Calu3 (cell line): ENCODE data around the gene ITGB4. TPM values are rescaled to one million over a fixed set of nuclear protein-coding genes. Genes with fewer than 3 reads are reported as not detected.

ENCODE experiments used
- Bru-seq: library from RNA; stranded (reverse); fragments of 400-500 nt; gene quantifications from one replicate; lab custom pipeline; 2021; lab: Mats Ljungman, UMichigan
- BruChase-seq, 2 experiments: library from RNA; stranded (reverse); fragments of 400-500 nt; gene quantifications; one replicate each; lab custom pipeline; 2021; lab: Mats Ljungman, UMichigan
- BruUV-seq: library from RNA; stranded (reverse); fragments of 400-500 nt; replicated peaks from 2 replicates; lab custom pipeline; 2021; lab: Mats Ljungman, UMichigan
- CTCF ChIA-PET: fragments of 300-600 bp; sonication (Branson Sonifier 250); formaldehyde crosslinking; loops from one replicate; lab custom pipeline; 2022; ENCODE audit warnings: antibody characterized with exemption; lab: Charles Lee
- DNase-seq: peaks from one replicate; pipeline ENCODE4 v3.0.0; 2022
- H3K27ac Mint-ChIP-seq: one replicate; pipeline ENCODE4 v1.8.0; 2022; ENCODE audit warnings: mixed read lengths; ENCODE audit not compliant: unreplicated experiment
- H3K27me3 Mint-ChIP-seq: one replicate; pipeline ENCODE4 v1.8.0; 2022; ENCODE audit warnings: mixed read lengths; ENCODE audit not compliant: unreplicated experiment
- H3K36me3 Mint-ChIP-seq: one replicate; pipeline ENCODE4 v1.8.0; 2022; ENCODE audit warnings: mild to moderate bottlenecking, moderate library complexity, mixed read lengths; ENCODE audit not compliant: insufficient read depth, unreplicated experiment
- H3K4me1 Mint-ChIP-seq: one replicate; pipeline ENCODE4 v1.8.0; 2022; ENCODE audit warnings: mild to moderate bottlenecking, low read depth, mixed read lengths; ENCODE audit not compliant: unreplicated experiment
- H3K4me3 Mint-ChIP-seq: one replicate; pipeline ENCODE4 v1.8.0; 2022; ENCODE audit warnings: mild to moderate bottlenecking, low read depth, moderate library complexity, mixed read lengths; ENCODE audit not compliant: unreplicated experiment
- H3K9me3 Mint-ChIP-seq: one replicate; pipeline ENCODE4 v1.8.0; 2022; ENCODE audit warnings: low read depth, mixed read lengths; ENCODE audit not compliant: unreplicated experiment
- CTCF ChIP-seq: fragments of 200-600 bp; IDR thresholded peaks from one replicate; pipeline ENCODE4 v1.8.0; 2022; ENCODE audit warnings: antibody characterized with exemption; ENCODE audit not compliant: unreplicated experiment
- intact Hi-C: fragments of 100-400 bp; cut with micrococcal nuclease; formaldehyde crosslinking; loops from one replicate; pipeline ENCODE4 v1.10.0; 2022; ENCODE audit not compliant: unreplicated experiment
- long read RNA-seq: library from polyadenylated mRNA; stranded (forward); transcript quantifications from one replicate; pipeline ENCODE4 v2.0.0, GENCODE V29; 2022
- total RNA-seq: library from RNA; stranded (reverse); gene quantifications from 2 replicates; pipeline ENCODE4 v1.2.3, GENCODE V29; 2022

Gene ITGB4
- total RNA-seq (253 and 301 TPM in 2 replicates), Bru-seq, nascent RNA (percentile 78 among the genes with signal in this experiment), BruChase-seq, experiment 1, labeled RNA remaining after a 6-hour chase (percentile 88 among the genes with signal in this experiment), BruChase-seq, experiment 2, labeled RNA remaining after a 2-hour chase (percentile 85 among the genes with signal in this experiment)
- long read RNA-seq, full-length matches to known transcripts: 15 of 122 reads
- long read RNA-seq, partial matches to known transcripts: 95 of 122 reads
- long read RNA-seq, other reads (novel, unspliced or antisense): 12 of 122 reads

DNA sequence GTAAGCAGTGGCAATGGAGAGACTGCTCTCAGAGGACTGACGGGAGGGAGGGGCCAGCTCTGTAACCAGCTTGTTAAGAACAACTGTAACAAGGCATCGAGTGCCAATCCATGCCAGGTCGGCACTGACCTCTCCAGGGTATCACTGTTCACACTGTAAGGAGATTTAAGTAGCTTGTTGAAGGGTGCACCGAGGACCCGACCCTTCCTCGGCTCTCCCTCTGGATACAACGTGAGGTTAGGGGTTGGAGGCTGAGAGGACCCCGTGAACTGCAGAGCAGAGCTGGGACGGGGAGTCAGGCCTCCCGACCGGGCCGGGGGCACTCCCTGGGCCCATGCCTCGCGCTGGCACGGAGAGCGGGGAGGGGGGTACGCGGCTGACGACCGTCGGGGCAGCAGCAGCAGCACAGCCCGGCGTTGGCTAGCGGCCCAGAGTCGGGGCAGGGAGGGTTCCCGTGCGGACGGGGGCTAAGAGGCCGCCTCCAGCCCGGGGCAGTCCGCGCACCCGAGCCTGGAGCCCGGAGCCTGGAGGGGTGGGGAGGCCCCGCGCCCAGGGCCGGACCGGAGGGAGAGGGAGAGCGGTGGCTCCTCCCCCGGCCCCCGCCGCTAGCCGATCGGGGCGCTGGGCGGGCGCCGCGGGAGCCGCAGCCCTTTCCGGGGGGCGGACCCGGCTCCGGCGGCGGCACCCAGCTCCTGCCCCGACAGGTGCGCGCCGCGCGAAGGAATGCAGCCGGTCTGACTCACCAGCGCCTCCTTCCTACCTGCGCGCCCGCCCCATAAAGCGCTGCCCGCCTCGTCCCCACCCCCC, at the start of gene ITGB4:
ITGB4 (plus strand) TSS at position 804 of the 807 bp plus-strand sequence. CDS start 3,245 bp downstream, outside the sequence.
- peak; percentile 95 for DNase-seq
- TF ChIP-seq CTCF: peak; percentile 14
- peaks cover 47% of the 10 kb centered on the region for H3K36me3 Mint-ChIP-seq
- CTCF ChIA-PET: interaction anchor here (0.5 to 3.0 kb wide), 10 partner anchors 14 to 59 kb away, joined by 3 to 17 read pairs (median 4); a partner anchor contains a TSS
- peak within 1 kb of the TSS; percentile 99 for H3K4me3 Mint-ChIP-seq
- TSS peak; percentile 34 for BruUV-seq
- H3K9me3 Mint-ChIP-seq: no peaks in the 10 kb centered on the region
- H3K27me3 Mint-ChIP-seq: no peaks in the 10 kb centered on the region
- peak within 1 kb of the TSS; percentile 93 for H3K27ac Mint-ChIP-seq
- intact Hi-C loops: loop anchor here (5.0 kb wide), 1 partner anchor 44 kb away; no protein-coding TSS in a partner anchor
- H3K4me1 Mint-ChIP-seq: peaks cover 23% of the 10 kb centered on the region

GRCh38 chr17:75672011-75672410, 49.2 kb upstream of the ITGB4 start:
- TF ChIP-seq CTCF: no peak
- no peaks in the 10 kb centered on the region for H3K27me3 Mint-ChIP-seq
- H3K9me3 Mint-ChIP-seq: no peaks in the 10 kb centered on the region
- peaks cover 31% of the 10 kb centered on the region for H3K36me3 Mint-ChIP-seq
- BruUV-seq: no TSS peak
- DNase-seq: no peak
- H3K4me3 Mint-ChIP-seq: no peak overlapping the region
- H3K27ac Mint-ChIP-seq: no peak overlapping the region
- intact Hi-C loops: no loop called here
- CTCF ChIA-PET: no interaction called here
- H3K4me1 Mint-ChIP-seq: peaks cover 9% of the 10 kb centered on the region

DNA sequence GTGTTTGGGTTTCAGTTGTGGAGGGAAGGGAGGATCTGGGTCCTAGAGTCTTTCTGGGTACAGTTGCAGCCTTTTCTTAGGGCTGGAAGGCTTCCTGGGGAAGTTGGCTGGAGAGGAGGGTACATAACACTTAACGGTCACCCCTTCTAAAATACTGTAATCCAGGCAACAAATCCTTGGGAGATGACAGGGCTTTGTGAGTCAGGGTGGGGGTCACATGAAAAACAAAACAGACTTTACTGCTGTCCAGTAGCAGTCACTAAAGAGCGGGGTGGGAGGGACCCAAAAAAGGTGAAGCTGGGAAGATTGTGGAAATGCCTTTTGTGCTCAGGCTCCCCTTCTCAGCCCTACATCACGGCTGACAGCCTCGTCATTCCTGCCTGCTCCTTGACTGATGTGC, 47.8 kb upstream of the ITGB4 start:
- Mint-ChIP-seq H3K27me3 (no peaks in the 10 kb centered on the region), H3K27ac (no peak overlapping the region), H3K9me3 (no peaks in the 10 kb centered on the region), H3K4me3 (no peak overlapping the region), H3K4me1 (peaks cover 6% of the 10 kb centered on the region), H3K36me3 (peaks cover 35% of the 10 kb centered on the region)
- TF ChIP-seq CTCF: no peak
- intact Hi-C loops: no loop called here
- no TSS peak for BruUV-seq
- no peak for DNase-seq
- CTCF ChIA-PET: interaction anchor here (2.2 kb wide), 1 partner anchor 74 kb away, joined by 11 read pairs; no protein-coding TSS in a partner anchor

GRCh38 chr17:75676461-75676860, 44.8 kb upstream of the ITGB4 start:
- TF ChIP-seq CTCF: no peak
- CTCF ChIA-PET: no interaction called here
- no peak overlapping the region for H3K27ac Mint-ChIP-seq
- intact Hi-C loops: loop anchor here (5.0 kb wide), 1 partner anchor 46 kb away; the partner anchor contains the start of gene ITGB4
- H3K4me1 Mint-ChIP-seq: peaks cover 22% of the 10 kb centered on the region
- H3K36me3 Mint-ChIP-seq: peaks cover 59% of the 10 kb centered on the region
- no peaks in the 10 kb centered on the region for H3K9me3 Mint-ChIP-seq
- BruUV-seq: no TSS peak
- DNase-seq: no peak
- H3K4me3 Mint-ChIP-seq: no peak overlapping the region
- H3K27me3 Mint-ChIP-seq: no peaks in the 10 kb centered on the region
